GM18507 (cell line): ENCODE measurements around the gene RNF19B.
"Not testable (repeated sequence)": the region's sequence is repeated elsewhere in the genome, so short reads cannot be mapped to it uniquely, and the experiment has no call there.

Experiments
- DNase-seq: peaks from one replicate; pipeline ENCODE4 v3.0.0; 2011; ENCODE audit warnings: low read depth; ENCODE audit not compliant: insufficient read length; ENCODE audit errors: extremely low spot score
- FAIRE-seq: peaks from 2 replicates; lab custom pipeline; 2011; peaks lifted over from hg19 to GRCh38; lab: Jason Lieb, UNC

Gene RNF19B

GRCh38 chr1:32964461-32965250, at the start of gene RNF19B:
TSS of gene RNF19B (minus strand) at chr1:32964809. CDS start at chr1:32964685, 124 bp downstream.
- FAIRE-seq = peak; percentile 97
- DNase-seq = peak; percentile 91

GRCh38 chr1:33013791-33014190, 49.2 kb upstream of the RNF19B start:
- DNase-seq (no peak), FAIRE-seq (no peak)

GRCh38 chr1:33012165-33012564, 47.6 kb upstream of the RNF19B start:
- FAIRE-seq (no peak), DNase-seq (no peak)

- no peak for FAIRE-seq
- DNase-seq = no peak
Measured at GRCh38 chr1:33010932-33011731, 46.5 kb upstream of the RNF19B start.

- no peak for DNase-seq
- no peak for FAIRE-seq
Measured at GRCh38 chr1:33009561-33009960, 45.0 kb upstream of the RNF19B start.

- FAIRE-seq (no peak), DNase-seq (no peak)
Measured at GRCh38 chr1:33008051-33008914, 43.7 kb upstream of the RNF19B start.

- FAIRE-seq (no peak), DNase-seq (no peak)
Measured at GRCh38 chr1:33007190-33008050, 42.8 kb upstream of the RNF19B start.

- no peak for FAIRE-seq
- DNase-seq = no peak
Measured at GRCh38 chr1:33005838-33006421, 41.3 kb upstream of the RNF19B start.

GRCh38 chr1:33005117-33005837, 40.7 kb upstream of the RNF19B start:
- FAIRE-seq (no peak), DNase-seq (no peak)

- DNase-seq = no peak
- no peak for FAIRE-seq
Measured at GRCh38 chr1:33004613-33005012, 40.0 kb upstream of the RNF19B start.

GRCh38 chr1:33003657-33004056, 39.0 kb upstream of the RNF19B start:
- FAIRE-seq = no peak
- no peak for DNase-seq

- FAIRE-seq = no peak
- no peak for DNase-seq
Measured at GRCh38 chr1:33002006-33002405, 37.4 kb upstream of the RNF19B start.

- FAIRE-seq = peak; percentile 31
Measured at GRCh38 chr1:33001282-33001681, 36.7 kb upstream of the RNF19B start.

GRCh38 chr1:33000427-33001026, 35.9 kb upstream of the RNF19B start:
- DNase-seq (no peak), FAIRE-seq (no peak)

More at GRCh38 chr1:33001282-33001681, 36.7 kb upstream of the RNF19B start:
- DNase-seq = no peak

- FAIRE-seq (no peak), DNase-seq (no peak)
Measured at GRCh38 chr1:32998997-32999396, 34.4 kb upstream of the RNF19B start.

GRCh38 chr1:32998064-32998463, 33.5 kb upstream of the RNF19B start:
- no peak for FAIRE-seq
- DNase-seq = no peak

- no peak for FAIRE-seq
- no peak for DNase-seq
Measured at GRCh38 chr1:32997381-32997891, 32.8 kb upstream of the RNF19B start.

GRCh38 chr1:32993324-32993636, 28.7 kb upstream of the RNF19B start:
- DNase-seq = not testable (repeated sequence)
- FAIRE-seq = peak; percentile 56
